ENCODE data around the gene CCL21. TPM values are rescaled to one million over a fixed set of nuclear protein-coding genes. Genes with fewer than 3 reads are reported as not detected.

The CCL21 gene
- total RNA-seq, 2 experiments from 2014 or later = not detected

- Mint-ChIP-seq H3K27ac (no peak overlapping the region), H3K27me3 (no peaks in the 10 kb centered on the region), H3K4me1 (ENCODE audit: low read depth) (no peaks in the 10 kb centered on the region), H3K36me3 (ENCODE audit: low read depth) (peaks cover 4% of the 10 kb centered on the region), H3K9me3 (no peaks in the 10 kb centered on the region), H3K4me3 (no peak overlapping the region)
- H3K4me3 ChIP-seq (ENCODE audit: low read length) = no peak overlapping the region
- ATAC-seq (ENCODE audit: poor library complexity) (peak; percentile 62), DNase-seq (peak in 12 of 14 experiments; percentile 14 to 75 (median 52))
- H3K4me1 ChIP-seq (ENCODE audit: insufficient read depth, low read length) = no peaks in the 10 kb centered on the region
- H3K36me3 ChIP-seq (ENCODE audit: insufficient read depth, low read length) = no peaks in the 10 kb centered on the region
- ChIA-PET POLR2A (no interaction called here), CTCF (interaction anchor here (0.9 to 1.1 kb wide), 2 partner anchors 31 to 55 kb away, joined by 3 to 4 read pairs; partner anchors contain the start of gene DCTN3)
- intact Hi-C loops (cut with DNase I, micrococcal nuclease) = loop anchor here in 1 of 2 experiments (2.0 kb wide), 1 partner anchor 26 kb away; no protein-coding TSS in a partner anchor
- H3K27me3 ChIP-seq (ENCODE audit: control insufficient read depth in 1 of 2, insufficient read depth in 2 of 2, low read length in 2 of 2) = no peaks in the 10 kb centered on the region
- H3K9me3 ChIP-seq (ENCODE audit: control insufficient read depth in 1 of 2, insufficient read depth in 1 of 2, low read length in 2 of 2) = peaks cover 2 to 5% of the 10 kb centered on the region in 2 experiments
- TF ChIP-seq CTCF (IDR thresholded peaks at IDR 0.05) = peak; percentile 53
- H3K27ac ChIP-seq (ENCODE audit: low read depth in 1 of 2, low read length in 2 of 2) = no peak overlapping the region
Observed at GRCh38 chr9:34675048-34675714, 34.8 kb downstream of the CCL21 start.

- Histone ChIP-seq H3K4me3 (ENCODE audit: low read length) (no peak overlapping the region), H3K4me1 (ENCODE audit: insufficient read depth, low read length) (no peaks in the 10 kb centered on the region), H3K9me3 (ENCODE audit: control insufficient read depth in 1 of 2, insufficient read depth in 1 of 2, low read length in 2 of 2) (peaks cover 9% of the 10 kb centered on the region in 2 experiments), H3K27me3 (ENCODE audit: control insufficient read depth in 1 of 2, insufficient read depth in 2 of 2, low read length in 2 of 2) (no peaks in the 10 kb centered on the region), H3K36me3 (ENCODE audit: insufficient read depth, low read length) (no peaks in the 10 kb centered on the region), H3K27ac (ENCODE audit: low read depth in 1 of 2, low read length in 2 of 2) (no peak overlapping the region)
- H3K27me3 Mint-ChIP-seq = no peaks in the 10 kb centered on the region
- H3K4me3 Mint-ChIP-seq = no peak overlapping the region
- H3K36me3 Mint-ChIP-seq (ENCODE audit: low read depth) = peaks cover 8% of the 10 kb centered on the region
- H3K4me1 Mint-ChIP-seq (ENCODE audit: low read depth) = no peaks in the 10 kb centered on the region
- no peaks in the 10 kb centered on the region for H3K9me3 Mint-ChIP-seq
- H3K27ac Mint-ChIP-seq = no peak overlapping the region
- TF ChIP-seq CTCF (IDR thresholded peaks at IDR 0.05) = no peak
- ChIA-PET CTCF (no interaction called here), POLR2A (no interaction called here)
- ATAC-seq (ENCODE audit: poor library complexity) (no peak), DNase-seq (no peak)
- intact Hi-C loops (cut with DNase I, micrococcal nuclease) = loop anchor here in 1 of 2 experiments (2.0 kb wide), 1 partner anchor 26 kb away; no protein-coding TSS in a partner anchor
Observed at GRCh38 chr9:34674440-34674839, 35.5 kb downstream of the CCL21 start.

- intact Hi-C loops (cut with DNase I, micrococcal nuclease) = no loop called here
Observed at GRCh38 chr9:34671307-34671706, 38.6 kb downstream of the CCL21 start.

More at GRCh38 chr9:34671307-34671706, 38.6 kb downstream of the CCL21 start:
- H3K36me3 Mint-ChIP-seq (ENCODE audit: low read depth) = peaks cover 28% of the 10 kb centered on the region
- no peaks in the 10 kb centered on the region for H3K36me3 ChIP-seq (ENCODE audit: insufficient read depth, low read length)
- no peak overlapping the region for H3K4me3 ChIP-seq (ENCODE audit: low read length)
- no peak overlapping the region for H3K27ac ChIP-seq (ENCODE audit: low read depth in 1 of 2, low read length in 2 of 2)
- no peak overlapping the region for H3K4me3 Mint-ChIP-seq
- peaks cover 5% of the 10 kb centered on the region for H3K9me3 Mint-ChIP-seq
- TF ChIP-seq CTCF (IDR thresholded peaks at IDR 0.05) = no peak
- H3K27ac Mint-ChIP-seq = no peak overlapping the region
- H3K4me1 ChIP-seq (ENCODE audit: insufficient read depth, low read length) = peaks cover 2% of the 10 kb centered on the region
- ATAC-seq (ENCODE audit: poor library complexity) (no peak), DNase-seq (no peak)
- H3K4me1 Mint-ChIP-seq (ENCODE audit: low read depth) = peaks cover 6% of the 10 kb centered on the region
- H3K9me3 ChIP-seq (ENCODE audit: control insufficient read depth in 1 of 2, insufficient read depth in 1 of 2, low read length in 2 of 2) = peaks cover 9 to 10% of the 10 kb centered on the region in 2 experiments
- no peaks in the 10 kb centered on the region for H3K27me3 Mint-ChIP-seq
- POLR2A ChIA-PET = no interaction called here
- CTCF ChIA-PET = no interaction called here
- H3K27me3 ChIP-seq (ENCODE audit: control insufficient read depth in 1 of 2, insufficient read depth in 2 of 2, low read length in 2 of 2) = no peaks in the 10 kb centered on the region
